WTC11 (cell line): ENCODE data around the gene BOLL.

Experiments used
- CREB1 ChIP-seq: sonication (generic); formaldehyde crosslinking; IDR thresholded peaks from 2 replicates; pipeline ENCODE4 v1.8.0; 2023; ENCODE audit warnings: mild to moderate bottlenecking, missing genetic modification reagents
- CREM ChIP-seq: sonication (generic); formaldehyde crosslinking; IDR thresholded peaks from 2 replicates; pipeline ENCODE4 v1.8.1; 2022; ENCODE audit warnings: mild to moderate bottlenecking, missing genetic modification reagents, moderate library complexity
- CTCF ChIP-seq: fragments of 200-600 bp; IDR thresholded peaks from 2 replicates; pipeline ENCODE4 v1.8.0; 2022; ENCODE audit warnings: antibody characterized with exemption
- ERG ChIP-seq: fragments of 250-450 bp; sonication (Bioruptor Pico); IDR thresholded peaks from 2 replicates; pipeline ENCODE4 v1.8.0; 2021; ENCODE audit warnings: mild to moderate bottlenecking
- ESRRA ChIP-seq: sonication (generic); formaldehyde crosslinking; IDR thresholded peaks from 2 replicates; pipeline ENCODE4 v1.8.1; 2022; ENCODE audit warnings: mild to moderate bottlenecking, missing genetic modification reagents, borderline replicate concordance
- JUN ChIP-seq: sonication (generic); formaldehyde crosslinking; IDR thresholded peaks from 2 replicates; pipeline ENCODE4 v1.8.0; 2023; ENCODE audit warnings: mild to moderate bottlenecking, missing genetic modification reagents
- NFYB ChIP-seq: sonication (generic); formaldehyde crosslinking; conservative IDR thresholded peaks from 2 replicates; pipeline ENCODE4 v1.8.0; 2022; ENCODE audit warnings: low read depth, missing genetic modification reagents
- TEAD4 ChIP-seq: sonication (generic); formaldehyde crosslinking; IDR thresholded peaks from 2 replicates; pipeline ENCODE4 v1.8.0; 2022; ENCODE audit warnings: mild to moderate bottlenecking, missing genetic modification reagents
- USF1 ChIP-seq: sonication (generic); formaldehyde crosslinking; IDR thresholded peaks from 2 replicates; pipeline ENCODE4 v1.8.0; 2022; ENCODE audit warnings: mild to moderate bottlenecking, missing genetic modification reagents
- ZMAT4 ChIP-seq: fragments of 250-450 bp; sonication (Bioruptor Pico); IDR thresholded peaks from 2 replicates; pipeline ENCODE4 v1.9.0; 2021; ENCODE audit warnings: mild to moderate bottlenecking
- TF ChIP-seq, protein P1 (sequence below): sonication (generic); formaldehyde crosslinking; IDR thresholded peaks from 2 replicates; pipeline ENCODE4 v1.8.1; 2022; ENCODE audit warnings: missing genetic modification reagents, borderline replicate concordance
- TF ChIP-seq, protein P2 (sequence below): sonication (generic); formaldehyde crosslinking; IDR thresholded peaks from 2 replicates; pipeline ENCODE4 v1.8.0; 2023; ENCODE audit warnings: mild to moderate bottlenecking, missing genetic modification reagents
- TF ChIP-seq, protein P3 (sequence below): sonication (generic); formaldehyde crosslinking; IDR thresholded peaks from 2 replicates; pipeline ENCODE4 v1.8.1; 2022; ENCODE audit warnings: low read depth, mild to moderate bottlenecking, moderate library complexity, missing genetic modification reagents, borderline replicate concordance

DNA sequence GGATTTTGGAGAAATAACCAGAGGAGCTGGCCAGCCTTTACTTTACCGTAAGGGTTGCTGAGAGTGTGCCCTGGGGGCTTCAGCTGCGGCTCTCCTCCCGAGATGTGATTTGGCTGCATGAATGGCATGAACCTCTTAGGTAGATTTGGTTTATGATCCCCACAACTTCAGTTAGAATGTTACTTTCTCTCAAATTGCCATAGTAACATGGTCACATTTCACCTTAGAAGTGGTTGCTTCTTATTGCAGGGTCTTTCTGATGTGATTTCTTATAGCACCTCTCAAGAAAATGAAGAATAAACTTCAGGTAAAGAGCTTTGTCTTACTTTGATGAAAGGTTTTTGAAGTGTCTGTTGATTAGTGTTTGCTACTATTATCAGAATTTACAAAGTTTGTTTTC lies 24.9 kb upstream of the BOLL start:
- TF ChIP-seq CTCF: no peak
- TF ChIP-seq ERG: no peak
- TF ChIP-seq, protein P1, sequence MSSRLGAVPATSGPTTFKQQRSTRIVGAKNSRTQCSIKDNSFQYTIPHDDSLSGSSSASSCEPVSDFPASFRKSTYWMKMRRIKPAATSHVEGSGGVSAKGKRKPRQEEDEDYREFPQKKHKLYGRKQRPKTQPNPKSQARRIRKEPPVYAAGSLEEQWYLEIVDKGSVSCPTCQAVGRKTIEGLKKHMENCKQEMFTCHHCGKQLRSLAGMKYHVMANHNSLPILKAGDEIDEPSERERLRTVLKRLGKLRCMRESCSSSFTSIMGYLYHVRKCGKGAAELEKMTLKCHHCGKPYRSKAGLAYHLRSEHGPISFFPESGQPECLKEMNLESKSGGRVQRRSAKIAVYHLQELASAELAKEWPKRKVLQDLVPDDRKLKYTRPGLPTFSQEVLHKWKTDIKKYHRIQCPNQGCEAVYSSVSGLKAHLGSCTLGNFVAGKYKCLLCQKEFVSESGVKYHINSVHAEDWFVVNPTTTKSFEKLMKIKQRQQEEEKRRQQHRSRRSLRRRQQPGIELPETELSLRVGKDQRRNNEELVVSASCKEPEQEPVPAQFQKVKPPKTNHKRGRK (CRISPR knock-in tag): no peak
- TF ChIP-seq, protein P2, sequence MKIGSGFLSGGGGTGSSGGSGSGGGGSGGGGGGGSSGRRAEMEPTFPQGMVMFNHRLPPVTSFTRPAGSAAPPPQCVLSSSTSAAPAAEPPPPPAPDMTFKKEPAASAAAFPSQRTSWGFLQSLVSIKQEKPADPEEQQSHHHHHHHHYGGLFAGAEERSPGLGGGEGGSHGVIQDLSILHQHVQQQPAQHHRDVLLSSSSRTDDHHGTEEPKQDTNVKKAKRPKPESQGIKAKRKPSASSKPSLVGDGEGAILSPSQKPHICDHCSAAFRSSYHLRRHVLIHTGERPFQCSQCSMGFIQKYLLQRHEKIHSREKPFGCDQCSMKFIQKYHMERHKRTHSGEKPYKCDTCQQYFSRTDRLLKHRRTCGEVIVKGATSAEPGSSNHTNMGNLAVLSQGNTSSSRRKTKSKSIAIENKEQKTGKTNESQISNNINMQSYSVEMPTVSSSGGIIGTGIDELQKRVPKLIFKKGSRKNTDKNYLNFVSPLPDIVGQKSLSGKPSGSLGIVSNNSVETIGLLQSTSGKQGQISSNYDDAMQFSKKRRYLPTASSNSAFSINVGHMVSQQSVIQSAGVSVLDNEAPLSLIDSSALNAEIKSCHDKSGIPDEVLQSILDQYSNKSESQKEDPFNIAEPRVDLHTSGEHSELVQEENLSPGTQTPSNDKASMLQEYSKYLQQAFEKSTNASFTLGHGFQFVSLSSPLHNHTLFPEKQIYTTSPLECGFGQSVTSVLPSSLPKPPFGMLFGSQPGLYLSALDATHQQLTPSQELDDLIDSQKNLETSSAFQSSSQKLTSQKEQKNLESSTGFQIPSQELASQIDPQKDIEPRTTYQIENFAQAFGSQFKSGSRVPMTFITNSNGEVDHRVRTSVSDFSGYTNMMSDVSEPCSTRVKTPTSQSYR (CRISPR knock-in tag): no peak
- no peak for TF ChIP-seq USF1 (CRISPR knock-in tag)
- TF ChIP-seq, protein P3, sequence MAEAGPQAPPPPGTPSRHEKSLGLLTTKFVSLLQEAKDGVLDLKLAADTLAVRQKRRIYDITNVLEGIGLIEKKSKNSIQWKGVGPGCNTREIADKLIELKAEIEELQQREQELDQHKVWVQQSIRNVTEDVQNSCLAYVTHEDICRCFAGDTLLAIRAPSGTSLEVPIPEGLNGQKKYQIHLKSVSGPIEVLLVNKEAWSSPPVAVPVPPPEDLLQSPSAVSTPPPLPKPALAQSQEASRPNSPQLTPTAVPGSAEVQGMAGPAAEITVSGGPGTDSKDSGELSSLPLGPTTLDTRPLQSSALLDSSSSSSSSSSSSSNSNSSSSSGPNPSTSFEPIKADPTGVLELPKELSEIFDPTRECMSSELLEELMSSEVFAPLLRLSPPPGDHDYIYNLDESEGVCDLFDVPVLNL (CRISPR knock-in tag): no peak
- no peak for TF ChIP-seq CREM (CRISPR knock-in tag)
- TF ChIP-seq ESRRA: no peak
- no peak for TF ChIP-seq JUN (CRISPR knock-in tag)
- TF ChIP-seq ZMAT4 (CRISPR knock-in tag): no peak
- TF ChIP-seq CREB1 (CRISPR knock-in tag): no peak
- no peak for TF ChIP-seq NFYB (CRISPR knock-in tag)
- no peak for TF ChIP-seq TEAD4
